GM21723 (cell line): ENCODE results near the gene TRMT61A.

Experiments used
- ATAC-seq: cut with Tn5 transposase; IDR thresholded peaks from one replicate; pipeline ENCODE4 v1.9.1; 2021; ENCODE audit warnings: mild to moderate bottlenecking, moderate library complexity; ENCODE audit not compliant: unreplicated experiment

Gene TRMT61A

DNA sequence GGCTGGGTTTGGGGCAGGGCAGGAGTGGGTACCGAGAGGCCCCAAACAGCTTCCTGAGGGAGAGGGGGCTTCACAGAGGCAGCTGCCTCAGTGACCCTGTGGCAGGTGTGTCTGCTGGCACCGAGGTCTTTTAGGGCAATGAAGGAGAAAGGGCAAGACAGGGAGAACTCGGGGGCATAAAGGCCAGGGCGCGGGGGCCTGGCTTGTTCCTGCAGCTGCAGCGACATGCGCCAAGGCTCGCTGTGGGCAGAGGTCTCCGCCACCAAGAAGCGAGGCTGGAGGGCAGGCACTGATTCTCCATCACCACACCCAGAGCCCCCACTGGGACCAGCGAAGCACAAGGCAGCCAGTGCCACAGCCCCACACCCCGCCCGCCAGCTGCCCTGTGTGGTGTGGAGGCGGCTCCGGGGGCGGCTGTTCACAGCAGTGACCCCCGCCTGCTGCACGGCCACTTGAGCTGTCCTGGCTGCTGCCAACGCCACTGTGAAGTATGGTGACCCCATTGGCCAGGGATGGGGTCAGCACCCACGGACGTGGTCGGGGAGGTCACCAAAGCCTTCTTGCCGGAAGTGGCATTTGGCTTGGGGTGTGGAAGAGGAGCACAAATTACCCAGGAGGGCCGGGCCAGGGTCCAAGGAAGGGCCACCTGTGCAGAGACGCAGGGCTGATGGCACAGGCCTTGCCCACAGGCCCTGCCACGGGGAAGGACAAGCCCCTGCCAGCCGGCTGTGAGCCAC lies 17.1 kb downstream of the TRMT61A start:
- ATAC-seq: no peak

DNA sequence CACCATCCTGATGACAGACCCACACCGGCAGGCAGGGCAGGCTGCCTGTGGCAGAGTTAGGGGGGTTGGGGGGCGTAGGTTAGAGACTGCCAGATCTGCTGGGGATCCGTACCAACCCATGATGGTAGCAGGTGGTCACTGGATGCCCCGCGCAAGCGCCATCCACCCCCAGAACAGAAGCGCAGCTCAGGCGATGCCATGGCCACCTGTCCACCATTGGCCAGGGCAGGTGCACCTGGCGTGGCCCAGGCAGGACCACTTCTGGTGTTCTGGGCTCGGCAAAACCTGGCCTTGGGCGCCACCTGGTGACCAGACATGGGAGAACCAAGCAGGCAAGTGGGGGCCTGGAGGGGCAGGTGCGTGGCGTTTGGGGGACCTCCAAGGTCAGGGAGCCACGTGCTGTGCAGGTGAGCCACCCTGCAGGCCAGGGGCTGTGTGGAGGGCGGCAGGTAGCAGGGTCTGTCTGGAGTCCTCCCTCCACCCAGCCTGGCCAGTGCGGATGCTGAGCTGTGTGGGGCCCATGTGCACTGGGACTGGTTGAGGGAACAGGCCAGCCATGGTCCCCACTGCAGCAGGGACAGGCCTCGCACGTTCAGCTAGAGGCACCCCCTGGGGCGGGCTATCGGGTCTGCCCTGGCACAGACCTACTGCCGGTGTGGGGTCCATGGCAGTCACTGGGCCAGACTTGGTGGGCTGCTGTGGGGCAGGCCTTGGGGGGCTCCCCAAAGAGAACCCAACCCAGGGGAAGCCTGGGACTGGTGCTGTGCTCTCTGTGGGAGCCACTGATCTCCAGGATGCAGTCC lies 17.9 kb downstream of the TRMT61A start:
- ATAC-seq: no peak

DNA sequence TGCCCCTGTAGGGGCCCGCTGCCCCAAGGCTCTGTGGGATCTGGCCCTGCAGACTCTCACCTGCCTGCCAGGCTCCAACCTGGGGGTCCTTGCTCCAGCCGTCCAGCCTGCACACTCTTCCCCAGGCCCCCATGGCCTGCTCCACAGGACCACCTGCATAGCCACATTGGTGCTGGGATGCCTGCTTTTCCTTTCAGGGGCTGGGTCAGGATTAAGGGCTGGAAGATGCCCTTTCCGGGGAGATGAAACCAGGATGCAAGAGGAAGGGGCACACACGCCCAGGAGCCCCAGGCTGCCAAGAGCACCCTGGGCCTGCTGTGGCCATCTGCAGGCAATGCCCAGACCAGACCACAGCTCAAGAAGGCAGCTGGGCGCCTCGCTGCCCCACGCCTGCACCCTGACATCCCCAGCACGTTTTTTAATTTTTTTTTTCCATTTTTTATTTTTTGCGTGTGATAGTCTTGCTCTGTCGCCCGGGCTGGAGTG lies 18.5 kb downstream of the TRMT61A start:
- no peak for ATAC-seq

DNA sequence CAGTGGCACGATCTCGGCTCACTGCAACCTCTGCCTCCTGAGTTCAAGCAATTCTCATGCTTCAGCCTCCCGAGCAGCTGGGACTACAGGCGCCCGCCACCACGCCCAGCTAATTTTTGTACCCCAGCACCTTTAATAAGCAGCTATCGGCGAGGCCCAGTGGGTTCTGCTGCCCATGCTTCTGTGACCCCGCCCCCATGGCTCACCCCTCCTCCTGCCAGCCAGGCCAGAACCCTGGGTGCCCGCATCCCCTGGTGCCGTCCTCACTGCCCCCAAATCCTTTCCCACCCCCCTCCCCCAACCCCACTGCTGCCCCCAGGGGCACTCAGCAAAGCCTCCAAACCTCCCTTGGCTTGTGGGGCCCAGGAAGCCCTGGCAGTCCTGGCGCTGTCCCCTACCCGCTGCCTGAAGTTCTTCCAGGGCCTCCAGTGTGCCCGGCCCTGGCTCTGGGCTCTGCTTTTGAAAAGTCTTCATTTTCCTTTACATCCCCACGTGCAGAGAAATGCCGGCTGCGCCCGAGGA lies 19.0 kb downstream of the TRMT61A start:
- no peak for ATAC-seq

DNA sequence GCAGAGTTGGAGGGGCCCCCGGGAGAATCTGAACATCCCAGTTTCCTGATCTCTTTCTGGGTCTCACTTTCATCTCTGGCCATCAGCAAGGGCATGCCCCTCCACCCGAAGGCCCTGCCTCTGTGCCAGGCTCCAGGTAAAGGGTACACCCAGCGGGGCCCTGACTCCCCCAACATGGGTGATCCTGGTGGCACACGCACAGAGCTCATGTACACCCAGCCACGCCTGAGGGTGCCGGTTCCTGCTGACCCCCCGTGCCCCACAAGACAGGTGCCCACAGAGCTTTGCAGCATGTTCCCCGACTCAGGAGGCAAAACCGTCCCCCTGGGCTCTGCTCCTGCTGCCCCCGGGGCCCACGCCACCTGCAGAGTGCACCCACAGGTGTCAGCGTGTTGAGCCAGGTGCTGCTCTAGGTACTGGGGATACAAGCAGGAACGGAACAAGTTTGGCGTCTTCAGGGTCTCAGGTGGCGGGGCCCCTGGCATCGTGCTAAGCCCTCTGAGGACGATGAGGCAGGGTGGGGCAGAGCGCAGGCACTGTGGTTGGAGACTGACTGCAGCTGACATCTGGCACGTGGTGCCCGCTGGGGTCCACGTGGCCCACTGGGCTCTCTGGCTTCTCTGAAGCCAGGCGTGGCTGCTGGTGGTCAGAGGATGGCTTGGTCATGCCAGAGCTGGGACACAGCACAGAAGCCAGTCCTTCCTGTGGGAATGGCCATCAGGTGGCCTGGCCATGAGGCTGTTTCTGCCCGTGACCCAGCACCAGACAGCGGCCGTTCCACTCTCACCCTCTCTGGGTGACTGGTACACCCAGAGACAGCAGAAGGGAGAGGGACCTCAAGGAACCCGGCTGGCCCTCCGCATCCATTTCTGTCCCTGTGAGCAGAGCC lies 19.7 kb downstream of the TRMT61A start:
- ATAC-seq: no peak

DNA sequence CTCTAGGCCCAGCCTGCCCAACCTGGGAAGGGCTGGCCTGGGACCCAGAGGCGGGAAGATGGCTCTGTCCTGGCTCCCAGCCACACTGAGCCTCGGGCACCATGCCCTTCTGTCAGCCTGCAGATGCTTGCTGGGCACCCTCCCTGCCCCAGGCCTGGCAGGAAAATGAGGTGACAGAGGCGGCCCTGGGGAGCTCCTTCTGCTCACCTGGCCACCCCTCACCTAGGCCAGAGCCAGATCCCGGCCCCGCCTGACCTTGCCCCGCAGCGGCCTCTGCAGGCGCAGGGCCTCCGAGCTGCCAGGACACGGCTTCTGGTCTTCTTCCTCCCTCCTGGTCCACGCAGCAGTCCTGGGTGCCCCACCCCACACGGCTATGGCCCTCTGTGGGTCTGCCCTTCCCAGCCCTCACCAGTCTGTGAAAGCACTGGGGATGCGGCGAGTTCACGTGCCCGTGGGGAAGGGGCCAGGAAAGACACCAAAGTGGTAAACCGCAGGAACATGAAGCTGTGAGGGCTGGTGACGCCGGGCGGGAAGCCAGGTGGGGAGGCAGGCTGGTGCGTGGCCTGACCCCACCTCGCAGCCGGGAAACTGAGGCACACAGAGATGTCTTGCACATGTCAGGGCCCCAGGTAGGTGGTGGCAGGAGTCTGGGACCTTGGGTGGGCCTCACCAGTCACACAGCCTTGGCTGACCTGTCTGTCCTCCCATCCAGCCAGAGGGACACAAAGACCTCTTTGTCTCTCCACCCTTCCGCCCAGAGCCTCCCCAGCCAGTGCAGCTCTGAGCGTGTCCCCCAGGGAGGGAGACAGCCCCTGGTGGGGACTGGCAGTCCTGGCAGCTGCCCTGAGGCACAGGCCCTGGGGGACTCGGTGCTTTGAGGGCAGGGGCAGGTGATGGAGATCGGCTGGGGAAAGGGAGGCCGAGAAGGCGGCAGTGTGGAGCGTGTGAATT lies 20.6 kb downstream of the TRMT61A start:
- ATAC-seq: no peak

DNA sequence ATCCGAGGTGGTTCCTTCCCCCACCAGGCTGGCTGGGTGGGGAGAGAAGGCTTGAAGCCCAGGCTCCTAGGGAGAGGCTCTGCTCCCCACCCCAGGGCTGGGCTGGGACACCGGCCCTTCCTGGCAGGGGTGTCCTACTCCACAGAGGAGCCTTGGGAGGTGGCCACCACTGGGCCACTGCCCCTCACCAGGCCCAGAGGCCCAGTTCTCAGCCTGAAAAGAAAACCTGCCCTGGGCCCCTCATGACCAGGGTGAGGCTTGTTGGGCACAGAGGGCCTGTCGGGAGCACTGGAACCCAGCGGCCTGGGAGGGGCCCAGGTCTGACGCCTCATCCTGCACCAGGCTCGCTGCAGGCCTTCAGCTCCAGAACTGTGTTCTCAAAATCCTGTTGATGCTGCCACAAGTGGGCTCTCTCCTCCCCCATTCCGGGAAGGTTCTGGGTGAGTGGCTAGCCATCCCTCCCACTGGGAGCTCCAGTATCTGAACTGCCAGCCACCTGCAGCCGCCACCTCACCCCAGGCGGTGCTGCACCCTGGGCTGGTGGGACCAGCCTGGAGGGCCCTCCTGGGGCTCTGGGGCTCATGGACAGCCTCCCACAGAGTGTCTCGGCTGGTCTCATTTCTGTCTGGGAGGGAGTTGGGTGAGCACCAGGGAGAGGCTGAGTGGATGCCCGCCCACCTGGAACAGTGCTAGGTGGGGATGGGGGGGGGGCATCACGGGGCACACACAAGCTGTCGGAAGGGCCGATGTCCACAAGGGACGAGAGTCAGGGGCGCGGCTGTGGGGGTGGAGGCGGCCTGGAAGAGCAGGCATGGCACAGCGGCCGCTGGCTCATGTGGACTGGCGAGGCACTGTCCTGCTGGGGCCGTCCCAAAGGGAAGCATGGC lies 21.7 kb downstream of the TRMT61A start:
- ATAC-seq: no peak

DNA sequence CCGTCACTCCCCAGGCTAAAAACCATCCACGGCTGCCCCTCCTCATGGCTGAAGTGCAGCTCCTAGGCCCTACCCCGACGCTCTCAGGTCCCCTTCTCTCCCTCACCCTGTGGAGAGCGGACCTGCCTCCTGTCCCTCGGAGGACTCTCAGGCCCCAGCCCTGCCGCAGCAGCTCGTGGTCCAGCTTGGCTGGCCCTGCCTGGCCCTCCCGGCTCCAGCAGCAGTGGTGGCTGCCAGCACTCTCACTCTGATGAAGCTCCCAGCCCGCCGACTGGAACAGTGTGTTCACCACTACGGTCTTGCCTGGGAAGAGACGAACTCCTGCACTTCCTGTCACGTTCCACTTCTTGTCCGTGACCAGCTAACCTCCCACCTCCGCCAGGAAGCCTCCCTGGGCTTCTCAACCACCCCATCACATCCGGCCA lies 22.4 kb downstream of the TRMT61A start:
- no peak for ATAC-seq

DNA sequence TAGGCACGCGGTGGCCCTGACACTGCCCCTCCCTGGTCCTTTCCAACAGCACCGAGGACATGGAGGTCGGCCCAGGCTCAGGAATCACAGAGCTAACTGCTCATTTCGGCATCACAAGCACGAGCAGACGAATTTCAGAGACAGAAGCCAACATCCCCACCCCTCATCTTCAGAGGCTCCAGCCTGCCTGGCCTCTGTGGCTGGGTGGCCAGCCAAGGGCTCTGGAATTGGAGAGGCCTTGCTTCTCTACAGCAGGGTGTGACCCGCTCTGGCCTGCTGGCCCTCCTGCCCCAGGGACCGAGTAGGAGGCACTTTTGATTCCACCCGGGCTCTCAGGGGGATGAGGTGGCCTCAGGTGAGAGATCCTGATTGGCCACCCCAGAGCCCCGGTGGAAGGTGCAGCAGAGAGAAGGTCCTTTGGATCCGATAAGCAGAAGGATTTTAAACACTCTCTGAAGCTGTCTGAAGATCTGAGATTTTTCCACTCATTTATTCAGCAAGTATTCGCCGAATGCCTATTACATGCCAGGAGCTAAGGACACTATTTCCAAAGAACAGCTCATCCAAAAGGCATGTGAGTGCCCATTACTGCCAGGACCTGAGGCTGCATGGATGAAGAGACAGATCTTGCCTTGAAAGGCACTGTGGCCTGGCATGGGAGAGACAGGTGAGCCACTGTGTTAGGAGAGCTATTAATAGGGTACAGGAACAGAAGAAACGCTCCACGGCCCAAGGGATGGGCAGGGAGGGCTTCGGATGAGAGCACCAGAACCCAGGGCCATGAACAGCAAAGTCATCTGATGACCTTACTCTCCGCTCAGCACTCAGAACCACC lies 23.2 kb downstream of the TRMT61A start:
- no peak for ATAC-seq

DNA sequence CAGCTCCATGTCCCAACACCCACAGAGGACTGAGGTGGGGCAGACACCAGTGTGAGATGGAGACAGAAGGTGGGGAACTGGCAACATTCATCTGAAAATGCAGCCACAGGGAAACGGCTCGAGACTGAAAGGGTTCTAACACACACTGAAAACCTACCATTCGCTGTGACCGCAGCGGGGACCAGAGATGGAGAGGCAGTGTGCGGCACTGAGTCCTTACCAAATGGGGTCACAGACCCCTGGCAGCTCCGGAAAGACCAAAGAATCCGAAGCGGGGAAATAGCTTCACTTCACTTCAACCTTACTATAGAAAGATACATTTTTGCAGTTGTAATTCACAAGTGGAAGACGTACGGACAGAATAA lies 23.8 kb downstream of the TRMT61A start:
- no peak for ATAC-seq

DNA sequence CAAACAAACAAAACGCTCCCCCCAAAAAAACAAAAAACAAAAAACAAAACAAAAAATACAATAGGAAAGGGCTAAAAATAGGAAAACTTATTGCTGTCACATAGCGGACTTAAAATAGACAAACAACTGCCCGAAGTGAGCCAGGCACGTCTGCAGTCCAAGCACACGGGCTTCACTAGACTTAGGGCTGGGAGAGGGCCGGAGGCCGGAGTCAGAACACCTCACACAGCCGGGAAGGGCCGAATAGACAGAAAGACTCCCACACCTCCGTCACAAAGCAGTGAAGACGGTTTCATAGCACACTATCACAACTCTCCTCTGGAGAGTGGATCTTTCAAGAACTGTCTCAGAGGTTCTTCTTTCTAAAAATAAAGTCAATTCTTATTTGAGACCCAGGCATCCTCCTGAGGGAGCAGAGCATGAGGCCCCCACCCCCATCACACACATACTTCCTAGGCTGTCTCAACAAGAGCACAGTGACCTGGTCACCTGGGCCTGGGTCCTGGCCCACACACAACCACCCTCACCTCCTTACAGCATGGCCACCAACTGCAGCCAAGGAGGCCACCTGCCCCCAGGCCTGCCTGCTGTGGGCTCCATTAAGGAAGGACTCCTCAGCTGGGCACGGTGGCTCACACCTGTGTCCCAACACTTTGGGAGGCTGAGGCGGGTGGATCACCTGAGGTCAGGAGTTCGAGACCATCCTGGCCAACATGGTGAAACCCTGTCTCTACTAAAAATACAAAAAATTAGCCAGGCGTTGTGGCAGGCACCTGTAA lies 26.8 kb downstream of the TRMT61A start:
- no peak for ATAC-seq

DNA sequence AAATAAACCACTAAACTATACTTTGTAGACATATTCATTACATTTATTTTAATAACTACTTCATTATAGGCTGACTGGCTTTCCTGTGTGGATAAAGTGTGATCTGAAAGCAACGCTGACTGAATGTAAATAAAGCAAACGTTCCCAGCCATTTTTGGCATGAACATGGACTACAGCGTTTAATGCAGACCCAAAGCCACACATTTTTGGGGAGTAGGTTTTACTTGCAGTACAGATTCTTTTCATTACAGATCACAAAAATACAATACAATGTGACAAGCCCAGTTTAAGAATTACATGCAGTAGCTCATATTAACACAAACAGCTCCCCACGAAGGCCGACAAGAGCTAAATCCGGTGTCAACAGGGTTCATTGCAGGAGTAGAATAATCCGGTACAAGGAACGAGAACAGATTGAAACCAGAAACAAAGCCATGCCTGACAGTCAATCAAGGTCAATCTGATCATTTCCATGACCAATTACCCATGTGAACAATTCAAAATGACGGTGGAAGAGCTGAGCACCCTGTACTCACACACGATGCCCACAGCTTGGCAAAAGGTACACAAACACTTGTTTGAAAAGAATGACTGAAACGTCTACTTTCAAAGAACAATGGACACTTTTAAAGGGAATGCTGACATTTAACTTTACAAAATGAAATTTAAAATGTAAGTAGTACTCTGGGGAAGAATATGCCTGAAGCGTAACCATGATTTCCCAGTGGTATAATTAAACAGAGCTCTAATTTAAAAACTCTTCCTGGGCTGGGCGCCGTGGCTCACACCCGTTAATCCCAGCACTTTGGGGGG lies 28.2 kb downstream of the TRMT61A start:
- ATAC-seq: no peak

DNA sequence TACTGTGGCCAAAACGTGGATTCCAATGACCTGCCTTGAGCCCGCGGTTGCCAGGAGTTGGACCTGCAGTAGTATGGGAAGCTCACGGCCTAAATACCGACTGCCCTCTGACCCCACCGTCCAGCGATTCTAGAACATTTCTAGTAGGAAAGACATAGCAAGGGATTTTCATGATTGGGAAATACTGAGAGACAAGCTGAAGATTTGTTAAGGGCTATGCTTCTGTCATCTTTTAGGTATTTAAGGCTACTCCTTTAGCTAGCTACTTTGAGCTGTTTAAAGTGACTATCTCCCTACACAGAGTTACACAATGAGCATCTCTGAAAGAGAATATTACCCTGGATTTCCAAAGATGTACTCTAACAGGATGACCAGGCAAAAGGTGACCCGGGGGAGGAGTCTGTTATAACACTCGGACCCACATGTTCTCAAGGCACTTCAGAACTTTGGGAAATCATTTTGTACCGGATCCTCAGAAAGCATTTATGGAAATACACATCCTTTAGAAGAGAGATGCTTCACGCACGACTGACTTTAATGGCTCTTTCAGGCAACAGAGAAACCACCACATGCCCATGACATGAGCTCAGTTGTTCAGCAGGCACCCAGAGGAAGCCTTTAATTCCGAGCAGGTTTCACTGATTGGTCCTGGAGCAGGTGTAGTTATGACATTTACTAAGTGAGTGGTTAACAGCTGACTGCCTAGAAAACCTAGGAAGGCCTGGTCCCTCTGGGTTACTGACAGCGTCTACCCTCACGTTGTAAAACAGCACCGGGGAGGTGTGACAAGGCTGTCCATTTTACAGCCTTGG lies 29.3 kb downstream of the TRMT61A start:
- ATAC-seq: no peak

DNA sequence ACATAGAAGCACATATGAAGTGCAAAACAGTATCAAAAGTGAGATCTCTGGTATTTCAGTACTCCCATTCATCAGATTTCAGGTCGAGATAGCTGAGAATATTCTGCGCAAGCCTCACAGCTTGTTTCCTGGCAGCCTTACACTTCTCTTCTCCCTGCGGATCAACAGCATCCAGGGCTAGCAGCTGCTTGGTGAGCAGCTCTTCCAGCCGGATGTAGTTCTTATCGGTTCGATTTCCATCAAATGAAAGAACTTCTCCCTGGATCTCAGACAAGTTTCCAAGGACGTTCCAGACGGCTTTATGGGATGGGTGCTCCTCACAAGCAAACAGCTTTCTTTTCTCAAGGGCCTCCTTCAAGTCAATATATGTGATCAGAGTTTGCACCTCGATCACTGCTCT lies 30.8 kb downstream of the TRMT61A start:
- no peak for ATAC-seq

DNA sequence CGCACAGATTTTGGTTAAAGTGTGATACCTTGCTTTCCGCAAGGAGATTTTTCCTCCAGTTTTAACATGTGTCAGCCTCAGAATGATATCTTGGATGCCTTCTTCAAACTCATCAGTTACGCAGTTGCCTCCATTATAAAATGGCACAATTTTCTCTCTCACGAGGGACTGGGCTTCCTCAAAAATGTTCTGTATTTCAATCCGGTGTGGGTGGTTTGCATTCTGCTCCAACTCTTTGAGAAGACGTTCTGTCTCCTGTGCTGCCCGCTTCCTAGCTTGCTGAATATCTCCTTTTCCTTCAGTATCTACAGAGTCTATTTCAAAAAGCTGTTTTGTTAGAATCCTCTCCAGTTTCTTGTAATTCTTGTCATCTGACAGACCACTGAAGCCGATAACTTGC lies 31.7 kb downstream of the TRMT61A start:
- no peak for ATAC-seq
